Calu3 (cell line): ENCODE results near the gene HMCN1. TPM values are rescaled to one million over a fixed set of nuclear protein-coding genes. Genes with fewer than 3 reads are reported as not detected.

Experiments
- BruUV-seq: library from RNA; stranded (reverse); fragments of 400-500 nt; replicated peaks from 2 replicates; lab custom pipeline; 2021; lab: Mats Ljungman, UMichigan
- CTCF ChIA-PET: fragments of 300-600 bp; sonication (Branson Sonifier 250); formaldehyde crosslinking; loops from one replicate; lab custom pipeline; 2022; ENCODE audit warnings: antibody characterized with exemption; lab: Charles Lee
- DNase-seq: peaks from one replicate; pipeline ENCODE4 v3.0.0; 2022
- H3K27ac Mint-ChIP-seq: one replicate; pipeline ENCODE4 v1.8.0; 2022; ENCODE audit warnings: mixed read lengths; ENCODE audit not compliant: unreplicated experiment
- H3K27me3 Mint-ChIP-seq: one replicate; pipeline ENCODE4 v1.8.0; 2022; ENCODE audit warnings: mixed read lengths; ENCODE audit not compliant: unreplicated experiment
- H3K36me3 Mint-ChIP-seq: one replicate; pipeline ENCODE4 v1.8.0; 2022; ENCODE audit warnings: mild to moderate bottlenecking, moderate library complexity, mixed read lengths; ENCODE audit not compliant: insufficient read depth, unreplicated experiment
- H3K4me1 Mint-ChIP-seq: one replicate; pipeline ENCODE4 v1.8.0; 2022; ENCODE audit warnings: mild to moderate bottlenecking, low read depth, mixed read lengths; ENCODE audit not compliant: unreplicated experiment
- H3K4me3 Mint-ChIP-seq: one replicate; pipeline ENCODE4 v1.8.0; 2022; ENCODE audit warnings: mild to moderate bottlenecking, low read depth, moderate library complexity, mixed read lengths; ENCODE audit not compliant: unreplicated experiment
- H3K9me3 Mint-ChIP-seq: one replicate; pipeline ENCODE4 v1.8.0; 2022; ENCODE audit warnings: low read depth, mixed read lengths; ENCODE audit not compliant: unreplicated experiment
- intact Hi-C: fragments of 100-400 bp; cut with micrococcal nuclease; formaldehyde crosslinking; loops from one replicate; pipeline ENCODE4 v1.10.0; 2022; ENCODE audit not compliant: unreplicated experiment
- total RNA-seq: library from RNA; stranded (reverse); gene quantifications from 2 replicates; pipeline ENCODE4 v1.2.3, GENCODE V29; 2022
- TF ChIP-seq, protein P1 (sequence below): fragments of 200-600 bp; IDR thresholded peaks from one replicate; pipeline ENCODE4 v1.8.0; 2022; ENCODE audit warnings: antibody characterized with exemption; ENCODE audit not compliant: unreplicated experiment

HMCN1 gene
- total RNA-seq, 1 experiment from 2014 or later, result 0.05 TPM

DNA sequence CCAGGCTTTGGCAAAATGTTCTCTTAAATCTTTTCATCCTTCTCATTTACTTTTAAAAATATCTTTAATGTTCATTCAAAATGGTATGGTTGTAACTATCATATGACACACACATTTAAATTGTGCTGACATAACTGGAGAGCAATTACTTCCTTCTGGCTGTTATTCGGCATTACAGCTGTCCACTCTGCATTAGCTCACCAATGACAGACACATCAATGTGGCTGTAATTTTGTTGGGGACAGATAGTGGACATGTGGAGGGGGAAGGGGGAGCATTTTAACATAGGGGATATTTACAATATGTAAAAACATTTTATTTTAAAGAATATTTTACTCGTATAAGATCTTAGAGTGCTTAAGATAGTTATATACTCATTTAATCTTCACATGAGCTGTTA lies 319.8 kb downstream of the HMCN1 start:
- Mint-ChIP-seq H3K27ac (no peak overlapping the region), H3K4me1 (no peaks in the 10 kb centered on the region), H3K9me3 (no peaks in the 10 kb centered on the region), H3K27me3 (no peaks in the 10 kb centered on the region), H3K36me3 (no peaks in the 10 kb centered on the region), H3K4me3 (no peak overlapping the region)
- DNase-seq, result no peak
- CTCF ChIA-PET, result no interaction called here
- intact Hi-C loops, result no loop called here
- TF ChIP-seq, protein P1, sequence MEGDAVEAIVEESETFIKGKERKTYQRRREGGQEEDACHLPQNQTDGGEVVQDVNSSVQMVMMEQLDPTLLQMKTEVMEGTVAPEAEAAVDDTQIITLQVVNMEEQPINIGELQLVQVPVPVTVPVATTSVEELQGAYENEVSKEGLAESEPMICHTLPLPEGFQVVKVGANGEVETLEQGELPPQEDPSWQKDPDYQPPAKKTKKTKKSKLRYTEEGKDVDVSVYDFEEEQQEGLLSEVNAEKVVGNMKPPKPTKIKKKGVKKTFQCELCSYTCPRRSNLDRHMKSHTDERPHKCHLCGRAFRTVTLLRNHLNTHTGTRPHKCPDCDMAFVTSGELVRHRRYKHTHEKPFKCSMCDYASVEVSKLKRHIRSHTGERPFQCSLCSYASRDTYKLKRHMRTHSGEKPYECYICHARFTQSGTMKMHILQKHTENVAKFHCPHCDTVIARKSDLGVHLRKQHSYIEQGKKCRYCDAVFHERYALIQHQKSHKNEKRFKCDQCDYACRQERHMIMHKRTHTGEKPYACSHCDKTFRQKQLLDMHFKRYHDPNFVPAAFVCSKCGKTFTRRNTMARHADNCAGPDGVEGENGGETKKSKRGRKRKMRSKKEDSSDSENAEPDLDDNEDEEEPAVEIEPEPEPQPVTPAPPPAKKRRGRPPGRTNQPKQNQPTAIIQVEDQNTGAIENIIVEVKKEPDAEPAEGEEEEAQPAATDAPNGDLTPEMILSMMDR, result no peak
- BruUV-seq, result no TSS peak

DNA sequence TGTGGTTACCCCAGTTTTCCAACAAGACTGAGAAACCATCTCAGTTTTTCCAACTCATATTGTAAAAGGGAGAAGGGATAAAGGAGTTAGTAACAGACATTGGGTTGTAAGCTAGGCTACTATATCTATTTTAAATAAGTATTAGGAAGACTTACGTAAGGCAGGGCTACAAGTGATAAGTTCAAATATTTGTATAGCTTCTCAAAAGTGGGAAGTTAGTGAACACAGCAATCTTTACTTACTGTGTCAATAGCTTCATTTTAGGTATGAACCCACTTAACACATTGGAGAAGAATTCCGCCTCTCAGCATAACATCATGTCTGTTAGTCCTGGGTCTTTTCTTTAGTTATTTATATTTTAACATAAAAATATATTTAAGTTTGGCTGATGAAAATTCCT lies 320.7 kb downstream of the HMCN1 start:
- H3K36me3 Mint-ChIP-seq, result no peaks in the 10 kb centered on the region
- intact Hi-C loops, result no loop called here
- H3K4me3 Mint-ChIP-seq, result no peak overlapping the region
- H3K9me3 Mint-ChIP-seq, result no peaks in the 10 kb centered on the region
- TF ChIP-seq, protein P1, result no peak
- H3K4me1 Mint-ChIP-seq, result no peaks in the 10 kb centered on the region
- no peak for DNase-seq
- H3K27ac Mint-ChIP-seq, result no peak overlapping the region
- no peaks in the 10 kb centered on the region for H3K27me3 Mint-ChIP-seq
- CTCF ChIA-PET, result no interaction called here
- no TSS peak for BruUV-seq

GRCh38 chr1:186055846-186056245 lies 321.7 kb downstream of the HMCN1 start:
- intact Hi-C loops, result no loop called here
- CTCF ChIA-PET, result no interaction called here

DNA sequence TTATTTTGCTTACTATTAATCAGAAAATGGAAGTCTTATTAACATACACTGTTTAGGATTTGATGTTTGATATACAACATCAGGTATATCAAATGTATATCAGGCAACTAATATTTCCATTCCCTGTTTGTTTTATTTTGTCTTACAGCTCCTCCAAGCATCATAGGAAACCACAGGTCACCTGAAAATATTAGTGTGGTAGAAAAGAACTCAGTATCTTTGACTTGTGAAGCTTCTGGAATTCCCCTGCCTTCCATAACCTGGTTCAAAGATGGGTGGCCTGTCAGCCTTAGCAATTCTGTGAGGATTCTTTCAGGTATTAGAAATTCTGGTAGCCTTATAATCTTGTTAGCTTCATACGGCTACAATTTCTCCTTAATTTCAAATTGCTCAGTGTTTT lies 322.9 kb downstream of the HMCN1 start:
- CTCF ChIA-PET, result no interaction called here
- Mint-ChIP-seq H3K27ac (no peak overlapping the region), H3K27me3 (no peaks in the 10 kb centered on the region), H3K9me3 (no peaks in the 10 kb centered on the region), H3K36me3 (no peaks in the 10 kb centered on the region), H3K4me1 (no peaks in the 10 kb centered on the region), H3K4me3 (no peak overlapping the region)
- DNase-seq, result no peak
- BruUV-seq, result no TSS peak
- intact Hi-C loops, result no loop called here
- TF ChIP-seq, protein P1, result no peak

More at GRCh38 chr1:186055846-186056245, 321.7 kb downstream of the HMCN1 start:
- no peak for DNase-seq
- TF ChIP-seq, protein P1, result no peak
- Mint-ChIP-seq H3K27ac (no peak overlapping the region), H3K9me3 (no peaks in the 10 kb centered on the region), H3K27me3 (no peaks in the 10 kb centered on the region), H3K4me3 (no peak overlapping the region), H3K4me1 (no peaks in the 10 kb centered on the region), H3K36me3 (no peaks in the 10 kb centered on the region)
- BruUV-seq, result no TSS peak
